Endodermal cell (in vitro differentiated cells): Measurements from ENCODE around the gene PCDH17. TPM values are rescaled to one million over a fixed set of nuclear protein-coding genes. Genes with fewer than 3 reads are reported as not detected.
A peak's percentile ranks its signal among the peaks of the same experiment; 100 is the strongest.

Experiments
- DNase-seq: peaks from one replicate; pipeline ENCODE4 v3.0.0-alpha.2; 2017
- H3K27ac ChIP-seq: 2 replicates; pipeline ENCODE4 v1.5.1; 2013; ENCODE audit warnings: mild to moderate bottlenecking, low read depth, low read length, moderate library complexity
- H3K27me3 ChIP-seq: 2 replicates; pipeline ENCODE4 v1.6.1; 2013; ENCODE audit warnings: mild to moderate bottlenecking, low read length, moderate library complexity; ENCODE audit not compliant: insufficient read depth, control insufficient read depth, poor library complexity, severe bottlenecking
- H3K36me3 ChIP-seq: 2 replicates; pipeline ENCODE4 v1.7.0; 2013; ENCODE audit warnings: mild to moderate bottlenecking, low read length, moderate library complexity; ENCODE audit not compliant: control insufficient read depth, insufficient read depth
- H3K4me1 ChIP-seq: one replicate; pipeline ENCODE4 v1.7.0; 2013; ENCODE audit warnings: low read length; ENCODE audit not compliant: control insufficient read depth, insufficient read depth
- H3K4me3 ChIP-seq: 2 replicates; pipeline ENCODE4 v1.5.1; 2013; ENCODE audit warnings: mild to moderate bottlenecking, low read length, moderate library complexity
- H3K9ac ChIP-seq: 2 replicates; pipeline ENCODE4 v1.6.1; 2013; ENCODE audit warnings: mild to moderate bottlenecking, low read length, moderate library complexity; ENCODE audit not compliant: poor library complexity, severe bottlenecking; ENCODE audit errors: extremely low read depth
- H3K9me3 ChIP-seq: 2 replicates; pipeline ENCODE4 v1.6.1; 2013; ENCODE audit warnings: mild to moderate bottlenecking, low read length, moderate library complexity; ENCODE audit not compliant: control insufficient read depth
- H3K27ac Mint-ChIP-seq: 2 replicates; pipeline ENCODE4 v1.8.0; 2020; ENCODE audit warnings: mixed read lengths
- H3K27me3 Mint-ChIP-seq: 2 replicates; pipeline ENCODE4 v1.8.0; 2021; ENCODE audit warnings: mild to moderate bottlenecking, mixed read lengths; ENCODE audit not compliant: insufficient read depth
- H3K36me3 Mint-ChIP-seq: 2 replicates; pipeline ENCODE4 v1.8.0; 2020; ENCODE audit warnings: low read depth, mixed read lengths
- H3K4me1 Mint-ChIP-seq: 2 replicates; pipeline ENCODE4 v1.8.0; 2020; ENCODE audit warnings: mixed read lengths
- H3K4me3 Mint-ChIP-seq: 2 replicates; pipeline ENCODE4 v1.8.0; 2020; ENCODE audit warnings: mild to moderate bottlenecking, moderate library complexity, mixed read lengths
- H3K9me3 Mint-ChIP-seq: 2 replicates; pipeline ENCODE4 v1.8.0; 2020; ENCODE audit warnings: mild to moderate bottlenecking, mixed read lengths
- CTCF ChIP-seq: fragments of 200-600 bp; sonication (generic); conservative IDR thresholded peaks from 2 replicates; pipeline ENCODE4 v1.5.0; 2021; ENCODE audit warnings: antibody characterized with exemption, mild to moderate bottlenecking
- WGBS, 2 experiments: methylation state at CpG; one replicate each; pipeline versions ENCODE4 v1.1.5 to v1.1.7; 2013; ENCODE audit warnings: missing lambda C conversion rate in 2 of 2, mixed read lengths in 1 of 2; ENCODE audit not compliant: insufficient coverage in 1 of 2, insufficient read length in 1 of 2; 5-methylcytosine and 5-hydroxymethylcytosine counted together
- total RNA-seq, 2 donors: library from RNA; stranded (reverse); fragmentation: NEBNext Ultra II Directional in 1 of 2; extraction: Animal tissue kit (Norgen Biotek cat#: 25700) in 1 of 2; gene quantifications; 2 replicates in 1 of 2; 3 replicates in 1 of 2; pipeline ENCODE4 v1.2.1, GENCODE V29; 2021

The PCDH17 gene
- total RNA-seq, 2 donors from 2014 or later = 3.7 to 6.3 TPM

- no peak overlapping the region for H3K27ac Mint-ChIP-seq
- no peaks in the 10 kb centered on the region for H3K9me3 ChIP-seq
- H3K9ac ChIP-seq = no peak overlapping the region
- H3K4me3 Mint-ChIP-seq = no peak overlapping the region
- DNase-seq = peak; percentile 72
- no peaks in the 10 kb centered on the region for H3K27me3 ChIP-seq
- peaks cover 7% of the 10 kb centered on the region for H3K27me3 Mint-ChIP-seq
- H3K36me3 ChIP-seq = no peaks in the 10 kb centered on the region
- WGBS, 2 experiments = 19 to 68% methylated on average over 3 of the region's 3 CpGs
- H3K27ac ChIP-seq = no peak overlapping the region
- H3K4me1 ChIP-seq = no peaks in the 10 kb centered on the region
- H3K4me3 ChIP-seq = no peak overlapping the region
- H3K36me3 Mint-ChIP-seq = no peaks in the 10 kb centered on the region
- peak; percentile 74 for TF ChIP-seq CTCF
- peaks cover 5% of the 10 kb centered on the region for H3K4me1 Mint-ChIP-seq
- H3K9me3 Mint-ChIP-seq = no peaks in the 10 kb centered on the region
Observed at GRCh38 chr13:57716295-57716694, 84.8 kb downstream of the PCDH17 start.

- no peaks in the 10 kb centered on the region for H3K4me1 ChIP-seq
Observed at GRCh38 chr13:57724486-57725272, 93.1 kb downstream of the PCDH17 start.

GRCh38 chr13:57725480-57725879 lies 93.9 kb downstream of the PCDH17 start:
- Mint-ChIP-seq H3K36me3 (no peaks in the 10 kb centered on the region), H3K27ac (no peak overlapping the region), H3K9me3 (no peaks in the 10 kb centered on the region), H3K4me1 (peaks cover 5% of the 10 kb centered on the region), H3K27me3 (peaks cover 4% of the 10 kb centered on the region), H3K4me3 (no peak overlapping the region)
- 91% methylated on average over 2 of the region's 2 CpGs; no CpG with 5 or more reads in 1 of the 2 experiments for whole genome bisulfite sequencing, 2 experiments
- Histone ChIP-seq H3K9ac (no peak overlapping the region), H3K27ac (no peak overlapping the region), H3K4me1 (no peaks in the 10 kb centered on the region), H3K9me3 (no peaks in the 10 kb centered on the region), H3K4me3 (no peak overlapping the region), H3K27me3 (no peaks in the 10 kb centered on the region), H3K36me3 (no peaks in the 10 kb centered on the region)
- DNase-seq = no peak
- no peak for TF ChIP-seq CTCF

More at GRCh38 chr13:57724486-57725272, 93.1 kb downstream of the PCDH17 start:
- Histone ChIP-seq H3K27ac (no peak overlapping the region), H3K36me3 (no peaks in the 10 kb centered on the region), H3K4me3 (no peak overlapping the region), H3K9ac (no peak overlapping the region), H3K9me3 (no peaks in the 10 kb centered on the region), H3K27me3 (no peaks in the 10 kb centered on the region)
- 85 to 86% methylated on average over 3 to 12 of the region's 12 CpGs for WGBS, 2 experiments
- peak; percentile 58 for DNase-seq
- TF ChIP-seq CTCF = no peak
- no peaks in the 10 kb centered on the region for H3K36me3 Mint-ChIP-seq
- no peak overlapping the region for H3K27ac Mint-ChIP-seq
- no peaks in the 10 kb centered on the region for H3K9me3 Mint-ChIP-seq
- H3K4me1 Mint-ChIP-seq = peaks cover 5% of the 10 kb centered on the region
- peaks cover 5% of the 10 kb centered on the region for H3K27me3 Mint-ChIP-seq
- no peak overlapping the region for H3K4me3 Mint-ChIP-seq
